ENCODE results near the gene TSSK3. TPM values are rescaled to one million over a fixed set of nuclear protein-coding genes. Genes with fewer than 3 reads are reported as not detected.

The TSSK3 gene
- total RNA-seq, 1 experiment from 2014 or later = 2.9 TPM

- TF ChIP-seq TP53 (CRISPR knock-in tag; IDR thresholded peaks at IDR 0.05) (no peak), FOXP4 (CRISPR knock-in tag; IDR thresholded peaks at IDR 0.05) (no peak), SP1 (CRISPR knock-in tag; conservative IDR thresholded peaks at IDR 0.05) (no peak), PREB (CRISPR knock-in tag; IDR thresholded peaks at IDR 0.05; ENCODE audit: borderline replicate concordance) (no peak), ELF4 (CRISPR knock-in tag; IDR thresholded peaks at IDR 0.05; ENCODE audit: low read depth) (no peak), CREB1 (CRISPR knock-in tag; IDR thresholded peaks at IDR 0.05) (no peak)
Measured at GRCh38 chr1:32388641-32389040, 26.3 kb downstream of the TSSK3 start (continued).

- ChIA-PET CTCF (no interaction called here), POLR2A (no interaction called here)
- H3K9me3 Mint-ChIP-seq = peaks cover 3% of the 10 kb centered on the region; the same call in 1 of the 2 replicates
- DNase-seq (ENCODE audit: low spot score) (no peak), ATAC-seq (no peak)
- no peak overlapping the region for H3K4me3 Mint-ChIP-seq
- peaks cover 9% of the 10 kb centered on the region for H3K36me3 Mint-ChIP-seq
- TF ChIP-seq USF2 (CRISPR knock-in tag; IDR thresholded peaks at IDR 0.05) = no peak
- no peak for TF ChIP-seq RORB (CRISPR knock-in tag; IDR thresholded peaks at IDR 0.05)
- no peak for TF ChIP-seq FOXP4 (CRISPR knock-in tag; IDR thresholded peaks at IDR 0.05)
- no peak for TF ChIP-seq PRRX2 (CRISPR knock-in tag; IDR thresholded peaks at IDR 0.05)
- TF ChIP-seq ZNF416 (CRISPR knock-in tag; IDR thresholded peaks at IDR 0.05) = no peak
- no peak for TF ChIP-seq ESRRA (CRISPR knock-in tag; IDR thresholded peaks at IDR 0.05; ENCODE audit: borderline replicate concordance)
- no peak for TF ChIP-seq CREB1 (CRISPR knock-in tag; IDR thresholded peaks at IDR 0.05)
- TF ChIP-seq SP1 (CRISPR knock-in tag; conservative IDR thresholded peaks at IDR 0.05) = no peak
- TF ChIP-seq EMX1 (CRISPR knock-in tag; IDR thresholded peaks at IDR 0.05) = no peak
- TF ChIP-seq NR3C1 (CRISPR knock-in tag; conservative IDR thresholded peaks at IDR 0.05; ENCODE audit: low read depth) = no peak
- no peak for TF ChIP-seq ZSCAN18 (CRISPR knock-in tag; IDR thresholded peaks at IDR 0.05)
- TF ChIP-seq SMAD4 (CRISPR knock-in tag; IDR thresholded peaks at IDR 0.05) = no peak
- no peak for TF ChIP-seq TEAD1 (CRISPR knock-in tag; IDR thresholded peaks at IDR 0.05)
- no peak for TF ChIP-seq CDX4 (CRISPR knock-in tag; IDR thresholded peaks at IDR 0.05; ENCODE audit: borderline replicate concordance)
- no peak for TF ChIP-seq NR1H2 (CRISPR knock-in tag; IDR thresholded peaks at IDR 0.05)
- H3K27ac Mint-ChIP-seq = no peak overlapping the region
- H3K27me3 Mint-ChIP-seq (ENCODE audit: low read depth) = no peaks in the 10 kb centered on the region
- peaks cover 12% of the 10 kb centered on the region for H3K4me1 Mint-ChIP-seq
Measured at GRCh38 chr1:32390904-32391870, 28.8 kb downstream of the TSSK3 start.
